B cell (primary cell): Measurements from ENCODE around the gene HOMER2.

ENCODE experiments used
- CTCF ChIP-seq: fragments of 200-600 bp; IDR thresholded peaks from one replicate; pipeline ENCODE4 v1.8.0; 2022; ENCODE audit warnings: antibody characterized with exemption, mild to moderate bottlenecking
- EZH2 ChIP-seq: IDR thresholded peaks from 2 replicates; pipeline ENCODE4 v1.6.1; 2012; ENCODE audit warnings: borderline replicate concordance, low read depth, mild to moderate bottlenecking, moderate library complexity, low read length; ENCODE audit not compliant: insufficient read depth, poor library complexity, severe bottlenecking

DNA sequence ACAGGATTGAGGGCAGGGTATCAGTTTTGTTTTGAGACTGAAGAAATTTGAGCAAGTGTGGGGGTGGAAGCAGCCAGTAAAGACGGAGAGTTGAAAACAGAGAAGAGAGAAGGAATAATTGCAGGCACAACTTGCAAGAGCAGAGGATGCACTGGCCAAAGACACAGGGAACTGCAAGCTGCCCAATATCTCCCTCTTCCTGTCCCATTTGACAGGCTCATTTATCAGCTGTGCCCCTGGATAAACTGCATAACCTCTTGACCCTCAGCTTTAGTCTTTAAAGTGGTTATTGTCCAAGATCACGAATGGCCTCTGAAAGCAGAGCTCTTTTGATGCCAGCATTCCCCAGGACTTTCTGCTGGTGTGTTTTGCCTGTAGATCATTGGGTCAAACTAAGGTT is 28.5 kb upstream of the HOMER2 start:
- TF ChIP-seq CTCF, result no peak
- no peak for TF ChIP-seq EZH2
